Left ventricle myocardium inferior (tissue), 1 donor: ENCODE measurements around the gene LOXL3. TPM values are rescaled to one million over a fixed set of nuclear protein-coding genes. Genes with fewer than 3 reads are reported as not detected.
"Not testable (repeated sequence)": the region's sequence is repeated elsewhere in the genome, so short reads cannot be mapped to it uniquely, and the experiment has no call there.

Experiments
- DNase-seq: peaks from one replicate; pipeline ENCODE4 v3.0.0-alpha.2; 2020
- H3K27ac ChIP-seq: fragments of 200-600 bp; replicated peaks from 2 replicates; pipeline ENCODE4 v1.8.0; 2021
- H3K27me3 ChIP-seq: fragments of 200-600 bp; 2 replicates; pipeline ENCODE4 v1.8.0; 2021; ENCODE audit warnings: low read depth
- H3K36me3 ChIP-seq: fragments of 200-600 bp; 2 replicates; pipeline ENCODE4 v1.8.0; 2021
- H3K4me1 ChIP-seq: fragments of 200-600 bp; 2 replicates; pipeline ENCODE4 v1.8.0; 2021
- H3K4me3 ChIP-seq: fragments of 200-600 bp; 2 replicates; pipeline ENCODE4 v1.8.0; 2021; ENCODE audit warnings: mild to moderate bottlenecking, moderate library complexity
- H3K9me3 ChIP-seq: fragments of 200-600 bp; replicated peaks from 2 replicates; pipeline ENCODE4 v1.8.0; 2021
- CTCF ChIP-seq: fragments of 200-600 bp; IDR thresholded peaks from 2 replicates; pipeline ENCODE4 v1.8.0; 2021; ENCODE audit warnings: antibody characterized with exemption, mild to moderate bottlenecking, borderline replicate concordance
- intact Hi-C: fragments of 100-400 bp; cut with micrococcal nuclease; formaldehyde crosslinking; loops from one replicate; pipeline ENCODE4 v1.11.0; 2022
- total RNA-seq: library from RNA; stranded (reverse); fragmentation: NEBNext Ultra II Directional; extraction: Animal tissue kit (Norgen Biotek cat#: 25700); gene quantifications from one replicate; pipeline ENCODE4 v1.2.1, GENCODE V29; 2021
- donor health status: DM: no; HTN: yes; CAD: no; lungs with severe emphysema.

Gene LOXL3
- total RNA-seq, 1 donor from 2014 or later = 4.7 TPM

- H3K4me1 ChIP-seq = no peaks in the 10 kb centered on the region
- H3K4me3 ChIP-seq = no peak overlapping the region
- no peaks in the 10 kb centered on the region for H3K36me3 ChIP-seq
- no peak overlapping the region for H3K27ac ChIP-seq
- H3K27me3 ChIP-seq = peaks cover 61% of the 10 kb centered on the region
- TF ChIP-seq CTCF = no peak
- intact Hi-C loops = no loop called here
- no peak for DNase-seq
- H3K9me3 ChIP-seq = no peaks in the 10 kb centered on the region
Measured at GRCh38 chr2:74566076-74566753, 12.5 kb upstream of the LOXL3 start.

- no peak for TF ChIP-seq CTCF
- no peak overlapping the region for H3K4me3 ChIP-seq
- no peaks in the 10 kb centered on the region for H3K9me3 ChIP-seq
- DNase-seq = no peak
- intact Hi-C loops = no loop called here
- H3K4me1 ChIP-seq = no peaks in the 10 kb centered on the region
- H3K27me3 ChIP-seq = peaks cover 72% of the 10 kb centered on the region
- H3K27ac ChIP-seq = no peak overlapping the region
- H3K36me3 ChIP-seq = no peaks in the 10 kb centered on the region
Measured at GRCh38 chr2:74564222-74564621, 10.5 kb upstream of the LOXL3 start.

GRCh38 chr2:74562126-74562775 is 8.5 kb upstream of the LOXL3 start:
- H3K27me3 ChIP-seq = peaks cover 59% of the 10 kb centered on the region
- no peak overlapping the region for H3K4me3 ChIP-seq
- DNase-seq = no peak
- intact Hi-C loops = no loop called here
- no peak for TF ChIP-seq CTCF
- no peaks in the 10 kb centered on the region for H3K9me3 ChIP-seq
- H3K27ac ChIP-seq = no peak overlapping the region
- no peaks in the 10 kb centered on the region for H3K4me1 ChIP-seq
- no peaks in the 10 kb centered on the region for H3K36me3 ChIP-seq

- H3K4me3 ChIP-seq, H3K36me3 ChIP-seq, DNase-seq, H3K4me1 ChIP-seq, H3K27ac ChIP-seq, H3K9me3 ChIP-seq, intact Hi-C loops: not testable (repeated sequence)
- peaks cover 59% of the 10 kb centered on the region for H3K27me3 ChIP-seq
Measured at GRCh38 chr2:74561022-74561421, 7.3 kb upstream of the LOXL3 start.

GRCh38 chr2:74560591-74560990 is 6.8 kb upstream of the LOXL3 start:
- Histone ChIP-seq H3K27me3 (peaks cover 59% of the 10 kb centered on the region), H3K27ac (no peak overlapping the region), H3K4me3 (no peak overlapping the region), H3K9me3 (no peaks in the 10 kb centered on the region), H3K4me1 (peaks cover 1% of the 10 kb centered on the region), H3K36me3 (no peaks in the 10 kb centered on the region)
- no peak for DNase-seq
- no peak for TF ChIP-seq CTCF
- intact Hi-C loops = no loop called here

GRCh38 chr2:74559912-74560311 is 6.2 kb upstream of the LOXL3 start:
- intact Hi-C loops = no loop called here
- TF ChIP-seq CTCF = no peak
- Histone ChIP-seq H3K36me3 (no peaks in the 10 kb centered on the region), H3K27me3 (peaks cover 59% of the 10 kb centered on the region), H3K4me1 (peaks cover 8% of the 10 kb centered on the region), H3K4me3 (no peak overlapping the region), H3K27ac (no peak overlapping the region), H3K9me3 (no peaks in the 10 kb centered on the region)
- DNase-seq = no peak
